HG03354 (cell line): Measurements from ENCODE around the gene PIGN.
A peak's percentile ranks its signal among the peaks of the same experiment; 100 is the strongest.
"Not testable (repeated sequence)": the region's sequence is repeated elsewhere in the genome, so short reads cannot be mapped to it uniquely, and the experiment has no call there.

Experiments used
- ATAC-seq: cut with Tn5 transposase; IDR thresholded peaks from one replicate; pipeline ENCODE4 v1.9.1; 2021; ENCODE audit warnings: mild to moderate bottlenecking; ENCODE audit not compliant: unreplicated experiment, poor library complexity, severe bottlenecking

Gene PIGN

GRCh38 chr18:62186499-62186773, 420 bp downstream of the PIGN start:
- ATAC-seq = peak; percentile 8

- ATAC-seq = no peak
Observed at GRCh38 chr18:62183578-62184195, 3.2 kb downstream of the PIGN start.

GRCh38 chr18:62182220-62182619, 4.6 kb downstream of the PIGN start:
- ATAC-seq = no peak

- peak; percentile 44 for ATAC-seq
Observed at GRCh38 chr18:62179213-62179612, 7.6 kb downstream of the PIGN start.

- ATAC-seq = no peak
Observed at GRCh38 chr18:62177271-62177670, 9.6 kb downstream of the PIGN start.

GRCh38 chr18:62175521-62175920, 11.3 kb downstream of the PIGN start:
- no peak for ATAC-seq

- ATAC-seq = no peak
Observed at GRCh38 chr18:62172298-62172697, 14.6 kb downstream of the PIGN start.

- no peak for ATAC-seq
Observed at GRCh38 chr18:62170857-62171256, 16.0 kb downstream of the PIGN start.

GRCh38 chr18:62166524-62166923, 20.3 kb downstream of the PIGN start:
- not testable (repeated sequence) for ATAC-seq

- no peak for ATAC-seq
Observed at GRCh38 chr18:62165583-62165982, 21.3 kb downstream of the PIGN start.

GRCh38 chr18:62164855-62165487, 21.9 kb downstream of the PIGN start:
- no peak for ATAC-seq

GRCh38 chr18:62164310-62164709, 22.5 kb downstream of the PIGN start:
- no peak for ATAC-seq

- ATAC-seq = no peak
Observed at GRCh38 chr18:62157843-62158242, 29.0 kb downstream of the PIGN start.

GRCh38 chr18:62152844-62153243, 34.0 kb downstream of the PIGN start:
- no peak for ATAC-seq

- ATAC-seq = no peak
Observed at GRCh38 chr18:62151068-62151771, 35.6 kb downstream of the PIGN start.

GRCh38 chr18:62144338-62144737, 42.5 kb downstream of the PIGN start:
- no peak for ATAC-seq

GRCh38 chr18:62140259-62140658, 46.6 kb downstream of the PIGN start:
- no peak for ATAC-seq

- ATAC-seq = no peak
Observed at GRCh38 chr18:62138461-62139235, 48.2 kb downstream of the PIGN start.

- ATAC-seq = peak; percentile 86
Observed at GRCh38 chr18:62131301-62131909, 55.5 kb downstream of the PIGN start.

GRCh38 chr18:62128157-62128556, 58.7 kb downstream of the PIGN start:
- no peak for ATAC-seq
